Right lobe of liver (tissue), 4 donors: ENCODE results near the gene ASPDH.

ENCODE experiments used
- CTCF ChIP-seq, 4 donors: fragments of 200-600 bp in 3 of 4; fragments of 450-650 bp in 1 of 4; IDR thresholded peaks; one replicate each; pipeline versions ENCODE4 v1.5.1 to v1.8.0; 2016 to 2022; ENCODE audit warnings: antibody characterized with exemption in 4 of 4, mild to moderate bottlenecking in 2 of 4
- POLR2A ChIP-seq: fragments of 450-650 bp; IDR thresholded peaks from one replicate; pipeline ENCODE4 v1.6.1; 2017; ENCODE audit warnings: antibody characterized with exemption, mild to moderate bottlenecking
- donor health status: DM: no; HTN: no; CAD: no.
- donor health status: DM: no; HTN: no; CAD: no.
- donor health status: DM: no; HTN: yes; CAD: no.

- no peak for TF ChIP-seq POLR2A
- TF ChIP-seq CTCF (IDR thresholded peaks at IDR 0.05), result no peak
These were observed 25.1 kb downstream of the ASPDH start for GRCh38 chr19:50488389-50489194.
